HG02678 (cell line): ENCODE data around the gene OPRM1.

Experiments
- ATAC-seq: cut with Tn5 transposase; IDR thresholded peaks from one replicate; pipeline ENCODE4 v1.9.1; 2021; ENCODE audit warnings: mild to moderate bottlenecking, moderate library complexity; ENCODE audit not compliant: unreplicated experiment

Gene OPRM1

GRCh38 chr6:154080461-154081189, 41.6 kb downstream of the OPRM1 start:
- no peak for ATAC-seq

- no peak for ATAC-seq
Measured at GRCh38 chr6:154086510-154086909, 47.5 kb downstream of the OPRM1 start.

GRCh38 chr6:154092326-154092962, 53.4 kb downstream of the OPRM1 start:
- no peak for ATAC-seq

- no peak for ATAC-seq
Measured at GRCh38 chr6:154093231-154094044, 54.4 kb downstream of the OPRM1 start.

GRCh38 chr6:154095571-154095970, 56.5 kb downstream of the OPRM1 start:
- no peak for ATAC-seq

- no peak for ATAC-seq
Measured at GRCh38 chr6:154096316-154096715, 57.3 kb downstream of the OPRM1 start.

- no peak for ATAC-seq
Measured at GRCh38 chr6:154096834-154097233, 57.8 kb downstream of the OPRM1 start.

- no peak for ATAC-seq
Measured at GRCh38 chr6:154099211-154099610, 60.2 kb downstream of the OPRM1 start.

GRCh38 chr6:154106251-154106650, 67.2 kb downstream of the OPRM1 start:
- ATAC-seq, result no peak

GRCh38 chr6:154111025-154111424, 72.0 kb downstream of the OPRM1 start:
- no peak for ATAC-seq

GRCh38 chr6:154112181-154112809, 73.3 kb downstream of the OPRM1 start:
- ATAC-seq, result no peak

- ATAC-seq, result no peak
Measured at GRCh38 chr6:154113392-154113791, 74.4 kb downstream of the OPRM1 start.

GRCh38 chr6:154117485-154117884, 78.4 kb downstream of the OPRM1 start:
- ATAC-seq, result no peak

GRCh38 chr6:154122195-154122925, 83.3 kb downstream of the OPRM1 start:
- ATAC-seq, result no peak

- ATAC-seq, result no peak
Measured at GRCh38 chr6:154123155-154123956, 84.3 kb downstream of the OPRM1 start.

GRCh38 chr6:154125421-154125820, 86.4 kb downstream of the OPRM1 start:
- no peak for ATAC-seq

- ATAC-seq, result no peak
Measured at GRCh38 chr6:154127657-154128056, 88.6 kb downstream of the OPRM1 start.

- no peak for ATAC-seq
Measured at GRCh38 chr6:154134471-154135147, 95.6 kb downstream of the OPRM1 start.

GRCh38 chr6:154138793-154139192, 99.8 kb downstream of the OPRM1 start:
- ATAC-seq, result no peak
